HG02884 (cell line): ENCODE results near the gene PRKAG2.

ENCODE experiments used
- ATAC-seq: cut with Tn5 transposase; IDR thresholded peaks from one replicate; pipeline ENCODE4 v1.9.1; 2021; ENCODE audit warnings: mild to moderate bottlenecking, moderate library complexity; ENCODE audit not compliant: unreplicated experiment

PRKAG2 gene

GRCh38 chr7:151511270-151511669 lies 365.6 kb downstream of the PRKAG2 start:
- no peak for ATAC-seq

- no peak for ATAC-seq
Observed at GRCh38 chr7:151509670-151510333, 367.1 kb downstream of the PRKAG2 start.

- ATAC-seq = no peak
Observed at GRCh38 chr7:151508991-151509390, 367.9 kb downstream of the PRKAG2 start.

- ATAC-seq = no peak
Observed at GRCh38 chr7:151507806-151508205, 369.1 kb downstream of the PRKAG2 start.

- no peak for ATAC-seq
Observed at GRCh38 chr7:151506901-151507382, 370.0 kb downstream of the PRKAG2 start.
